GM06990 (cell line): Measurements from ENCODE around the gene VPS26A.

Source experiments
- DNase-seq: peaks from one replicate; pipeline ENCODE4 v3.0.0-alpha.2; 2011; ENCODE audit not compliant: insufficient read length; ENCODE audit errors: extremely low read depth
- H3K27me3 ChIP-seq: replicated peaks from 2 replicates; pipeline ENCODE4 v1.6.0; 2011; ENCODE audit warnings: low read length; ENCODE audit not compliant: control insufficient read depth, insufficient read depth
- H3K36me3 ChIP-seq: 2 replicates; pipeline ENCODE4 v1.5.1; 2011; ENCODE audit warnings: low read length; ENCODE audit not compliant: control insufficient read depth, insufficient read depth
- H3K4me3 ChIP-seq: replicated peaks from 2 replicates; pipeline ENCODE4 v1.5.1; 2011; ENCODE audit warnings: low read depth, mild to moderate bottlenecking, control low read depth, low read length
- TF ChIP-seq, protein P1 (sequence below): IDR thresholded peaks from 2 replicates; pipeline ENCODE4 v1.5.1; 2011; ENCODE audit warnings: low read length, control low read depth, mild to moderate bottlenecking, inconsistent platforms; ENCODE audit not compliant: insufficient read depth, poor library complexity, severe bottlenecking

VPS26A gene

DNA sequence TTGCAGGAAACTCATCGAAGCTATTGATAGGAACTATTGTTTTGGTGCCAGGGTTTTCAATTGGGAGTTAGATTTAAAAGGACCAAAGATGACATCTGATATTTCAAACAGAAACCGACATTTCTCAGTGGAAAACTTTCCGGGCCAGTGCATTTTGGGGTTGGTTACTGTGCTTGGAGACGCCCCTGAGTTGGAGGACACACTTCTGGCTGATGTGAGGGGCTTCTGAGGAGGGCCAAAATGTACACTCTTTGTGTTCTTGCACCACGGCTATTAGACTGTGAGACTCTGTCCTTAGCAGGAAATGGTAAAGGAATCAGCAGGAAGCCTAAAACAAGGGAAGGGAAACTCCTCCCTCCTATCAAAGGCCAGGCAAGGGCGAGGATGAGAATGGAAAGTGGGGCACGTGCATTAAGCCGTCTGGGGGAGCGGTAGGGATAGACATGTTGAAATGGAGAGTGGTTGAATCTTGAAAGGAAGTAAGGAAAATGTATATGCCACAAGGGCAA lies 37.9 kb upstream of the VPS26A start:
- no peaks in the 10 kb centered on the region for H3K27me3 ChIP-seq
- no peak overlapping the region for H3K4me3 ChIP-seq
- H3K36me3 ChIP-seq, result no peaks in the 10 kb centered on the region
- TF ChIP-seq, protein P1, sequence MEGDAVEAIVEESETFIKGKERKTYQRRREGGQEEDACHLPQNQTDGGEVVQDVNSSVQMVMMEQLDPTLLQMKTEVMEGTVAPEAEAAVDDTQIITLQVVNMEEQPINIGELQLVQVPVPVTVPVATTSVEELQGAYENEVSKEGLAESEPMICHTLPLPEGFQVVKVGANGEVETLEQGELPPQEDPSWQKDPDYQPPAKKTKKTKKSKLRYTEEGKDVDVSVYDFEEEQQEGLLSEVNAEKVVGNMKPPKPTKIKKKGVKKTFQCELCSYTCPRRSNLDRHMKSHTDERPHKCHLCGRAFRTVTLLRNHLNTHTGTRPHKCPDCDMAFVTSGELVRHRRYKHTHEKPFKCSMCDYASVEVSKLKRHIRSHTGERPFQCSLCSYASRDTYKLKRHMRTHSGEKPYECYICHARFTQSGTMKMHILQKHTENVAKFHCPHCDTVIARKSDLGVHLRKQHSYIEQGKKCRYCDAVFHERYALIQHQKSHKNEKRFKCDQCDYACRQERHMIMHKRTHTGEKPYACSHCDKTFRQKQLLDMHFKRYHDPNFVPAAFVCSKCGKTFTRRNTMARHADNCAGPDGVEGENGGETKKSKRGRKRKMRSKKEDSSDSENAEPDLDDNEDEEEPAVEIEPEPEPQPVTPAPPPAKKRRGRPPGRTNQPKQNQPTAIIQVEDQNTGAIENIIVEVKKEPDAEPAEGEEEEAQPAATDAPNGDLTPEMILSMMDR, result no peak
- DNase-seq, result no peak

- H3K4me3 ChIP-seq, result peak within 1 kb of the TSS; percentile 97
- H3K36me3 ChIP-seq, result no peaks in the 10 kb centered on the region
- TF ChIP-seq, protein P1, result no peak
- no peaks in the 10 kb centered on the region for H3K27me3 ChIP-seq
- DNase-seq, result peak; percentile 85
These were observed 36.1 kb upstream of the VPS26A start, which contains the start of gene SRGN for GRCh38 chr10:69087590-69088470. SRGN (plus strand) TSS chr10:69088103; CDS start chr10:69088158, 55 bp downstream.

DNA sequence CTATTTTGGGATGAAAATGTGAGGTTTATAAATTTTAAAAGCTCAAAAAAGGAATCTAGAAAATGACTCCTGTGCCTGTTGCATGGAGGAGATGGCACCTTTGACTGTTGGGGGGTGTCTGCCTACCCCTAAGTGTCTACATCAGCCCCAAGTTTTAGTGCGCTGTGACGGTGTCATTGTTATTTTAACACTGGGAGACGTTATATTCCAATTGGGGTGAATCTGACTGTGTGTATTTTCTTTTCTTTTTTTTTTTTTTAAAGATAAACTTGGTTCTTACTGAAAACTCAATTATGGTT lies 35.6 kb upstream of the VPS26A start:
- TF ChIP-seq, protein P1, result no peak
- DNase-seq, result no peak
- peak overlapping the region; percentile 97 for H3K4me3 ChIP-seq

DNA sequence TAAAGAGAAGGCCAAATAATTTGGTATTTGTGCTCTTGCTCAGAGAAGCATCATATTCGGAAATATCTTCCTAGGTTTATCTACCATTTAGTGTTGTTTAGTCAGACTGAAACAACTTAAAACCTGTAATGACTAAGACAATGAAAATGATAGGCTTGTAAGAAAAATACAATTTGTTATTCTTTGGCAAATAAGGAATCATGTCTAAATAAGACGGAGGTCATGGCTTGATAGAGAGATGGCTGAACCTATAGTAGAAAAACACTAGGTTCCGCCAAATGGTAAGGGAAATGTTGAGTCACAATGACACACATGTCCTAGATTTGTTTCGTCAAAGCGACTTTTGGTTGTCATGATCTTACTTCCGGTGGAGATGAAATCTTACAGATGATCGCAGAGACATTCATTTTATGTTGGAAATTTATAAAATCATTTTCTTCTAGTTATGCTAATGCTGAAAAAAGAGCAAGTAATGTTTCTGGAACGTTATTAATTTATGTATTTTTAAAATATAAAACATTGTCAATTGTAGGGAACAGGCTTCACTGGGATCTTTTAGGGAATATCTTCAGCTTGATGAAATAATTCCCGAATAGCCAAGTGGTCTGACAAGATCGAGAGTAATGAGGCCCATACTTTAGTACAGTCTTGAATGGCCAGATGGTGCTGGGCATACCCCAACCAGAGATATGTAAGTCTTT lies 35.0 kb upstream of the VPS26A start:
- peak overlapping the region; percentile 97 for H3K4me3 ChIP-seq
- H3K36me3 ChIP-seq, result peaks cover 1% of the 10 kb centered on the region; the same call in 1 of the 2 replicates
- peak; percentile 48 for DNase-seq
- no peaks in the 10 kb centered on the region for H3K27me3 ChIP-seq
- TF ChIP-seq, protein P1, result no peak

More for the DNA sequence above, 35.6 kb upstream of the VPS26A start:
- Histone ChIP-seq H3K27me3 (no peaks in the 10 kb centered on the region), H3K36me3 (no peaks in the 10 kb centered on the region)

- peak overlapping the region; percentile 97 for H3K4me3 ChIP-seq
- peaks cover 2% of the 10 kb centered on the region for H3K36me3 ChIP-seq
- TF ChIP-seq, protein P1, result no peak
- H3K27me3 ChIP-seq, result no peaks in the 10 kb centered on the region
- DNase-seq, result peak; percentile 66
These were observed 34.1 kb upstream of the VPS26A start for GRCh38 chr10:69089638-69090599.
